Measurements from ENCODE around the gene HTRA2. TPM values are rescaled to one million over a fixed set of nuclear protein-coding genes. Genes with fewer than 3 reads are reported as not detected.
A peak's percentile ranks its signal among the peaks of the same experiment; 100 is the strongest.

The HTRA2 gene
- polyA plus RNA-seq, 1 donor (not counting 4 experiments of a cell fraction or from before 2014, with no cell fraction given): 25.5 TPM

DNA sequence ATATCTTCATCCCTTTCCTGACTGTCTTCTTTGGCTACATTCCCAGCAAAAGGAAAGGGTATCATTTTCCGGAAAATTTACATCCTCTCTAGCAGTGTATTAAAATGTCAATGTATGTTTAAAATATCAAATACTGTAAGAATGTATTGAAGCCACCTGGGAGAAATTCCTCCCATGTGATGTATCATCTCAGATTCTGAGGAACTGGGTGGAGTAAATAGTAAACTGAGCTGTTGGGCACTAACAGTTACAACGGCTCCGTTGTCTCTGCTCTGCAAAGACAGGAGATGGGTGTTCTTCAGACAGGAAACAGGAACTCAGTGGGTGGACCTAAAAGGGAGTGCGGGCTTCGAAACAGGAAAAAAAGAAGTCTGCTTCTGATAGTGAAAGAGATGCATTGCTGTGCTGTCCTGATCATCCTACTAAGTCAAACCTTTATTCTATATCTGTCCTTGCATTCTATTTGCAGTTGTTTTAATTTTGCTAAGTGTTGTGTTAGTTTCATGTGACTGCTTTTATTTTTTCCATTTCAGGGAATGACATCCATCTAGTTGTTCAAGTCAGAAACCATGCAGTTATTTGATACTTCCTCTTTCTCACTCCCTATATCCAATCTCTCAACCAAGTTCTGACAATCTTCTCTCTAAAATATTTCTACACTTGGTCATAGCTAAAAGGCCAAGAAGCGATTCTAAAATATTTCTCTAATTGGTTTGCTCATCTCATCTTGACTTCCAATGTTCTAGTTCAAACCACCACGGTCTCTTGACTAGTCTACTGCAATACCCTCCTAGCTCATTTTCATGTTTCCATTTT is 44.2 kb downstream of the HTRA2 start:
- Histone ChIP-seq H3K79me2 (ENCODE audit: control insufficient read depth, insufficient read depth, low read length) (no peaks in the 10 kb centered on the region), H3K9ac (ENCODE audit: control insufficient read depth, extremely low read depth, insufficient read depth, low read length) (no peak overlapping the region), H3K4me2 (ENCODE audit: control insufficient read depth, extremely low read depth, insufficient read depth, low read depth, low read length) (peak overlapping the region; percentile 46), H3K4me3 (ENCODE audit: control insufficient read depth in 2 of 3, extremely low read depth in 1 of 3, insufficient read depth in 2 of 3, low read depth in 1 of 3, low read length in 3 of 3) (peak overlapping the region in 2 of 3 experiments; percentile 7 to 24), H3K36me3 (ENCODE audit: control insufficient read depth in 2 of 2, extremely low read depth in 1 of 2, insufficient read depth in 2 of 2, low read length in 2 of 2) (no peaks in the 10 kb centered on the region), H2AFZ (ENCODE audit: control insufficient read depth, low read length) (peak overlapping the region; percentile 64), H3K9me3 (ENCODE audit: control insufficient read depth, low read depth, low read length) (no peaks in the 10 kb centered on the region), H3K27me3 (ENCODE audit: control insufficient read depth, extremely low read depth, insufficient read depth, low read length) (no peaks in the 10 kb centered on the region), H4K20me1 (ENCODE audit: control insufficient read depth, extremely low read depth, insufficient read depth, low read length) (no peaks in the 10 kb centered on the region), H3K27ac (ENCODE audit: control insufficient read depth, insufficient read depth, low read length) (no peak overlapping the region), H3K4me1 (ENCODE audit: control insufficient read depth, extremely low read depth, insufficient read depth, low read length) (peaks cover 12% of the 10 kb centered on the region), H3K9me1 (ENCODE audit: control insufficient read depth, extremely low read depth, insufficient read depth, low read length) (no peaks in the 10 kb centered on the region)
- TF ChIP-seq EZH2 (IDR thresholded peaks at IDR 0.05; ENCODE audit: low read length): no peak
- TF ChIP-seq, protein P1, sequence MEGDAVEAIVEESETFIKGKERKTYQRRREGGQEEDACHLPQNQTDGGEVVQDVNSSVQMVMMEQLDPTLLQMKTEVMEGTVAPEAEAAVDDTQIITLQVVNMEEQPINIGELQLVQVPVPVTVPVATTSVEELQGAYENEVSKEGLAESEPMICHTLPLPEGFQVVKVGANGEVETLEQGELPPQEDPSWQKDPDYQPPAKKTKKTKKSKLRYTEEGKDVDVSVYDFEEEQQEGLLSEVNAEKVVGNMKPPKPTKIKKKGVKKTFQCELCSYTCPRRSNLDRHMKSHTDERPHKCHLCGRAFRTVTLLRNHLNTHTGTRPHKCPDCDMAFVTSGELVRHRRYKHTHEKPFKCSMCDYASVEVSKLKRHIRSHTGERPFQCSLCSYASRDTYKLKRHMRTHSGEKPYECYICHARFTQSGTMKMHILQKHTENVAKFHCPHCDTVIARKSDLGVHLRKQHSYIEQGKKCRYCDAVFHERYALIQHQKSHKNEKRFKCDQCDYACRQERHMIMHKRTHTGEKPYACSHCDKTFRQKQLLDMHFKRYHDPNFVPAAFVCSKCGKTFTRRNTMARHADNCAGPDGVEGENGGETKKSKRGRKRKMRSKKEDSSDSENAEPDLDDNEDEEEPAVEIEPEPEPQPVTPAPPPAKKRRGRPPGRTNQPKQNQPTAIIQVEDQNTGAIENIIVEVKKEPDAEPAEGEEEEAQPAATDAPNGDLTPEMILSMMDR (optimal IDR thresholded peaks at IDR 0.05 in 1 of 3, IDR thresholded peaks at IDR 0.05 in 1 of 3, conservative IDR thresholded peaks at IDR 0.05 in 1 of 3; ENCODE audit: extremely low read depth in 1 of 3, insufficient read depth in 2 of 3, low read length in 3 of 3): no peak
- dilution Hi-C loops (cut with MboI; ENCODE audit: extremely low pct_ligation_motif_present, low sequenced_read_pairs): no loop called here
- FAIRE-seq: peak; percentile 73
- peak; percentile 50 for DNase-seq (ENCODE audit: low read depth, low spot score)

DNA sequence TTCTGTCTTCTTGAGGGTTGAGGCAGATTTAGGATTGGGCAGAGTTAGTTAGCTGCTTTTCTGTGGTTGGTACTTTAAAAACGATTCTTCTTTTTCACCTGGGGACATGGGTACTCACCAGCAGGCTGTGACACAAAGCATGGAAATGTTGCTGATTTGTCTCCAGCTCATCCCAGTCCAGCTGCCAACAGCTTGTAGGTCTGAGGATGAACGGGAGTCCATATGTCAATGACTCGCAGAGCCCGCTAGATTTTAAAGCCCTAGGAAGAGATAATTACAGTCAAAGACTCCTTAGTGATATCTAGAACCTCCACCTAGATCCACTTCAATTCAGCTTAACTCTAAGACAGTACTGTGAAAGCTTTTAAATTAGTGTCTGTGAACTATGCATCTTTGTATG is 45.6 kb downstream of the HTRA2 start:
- H3K4me3 ChIP-seq (ENCODE audit: control insufficient read depth in 2 of 3, extremely low read depth in 1 of 3, insufficient read depth in 2 of 3, low read depth in 1 of 3, low read length in 3 of 3): no peak overlapping the region
- H3K9me3 ChIP-seq (ENCODE audit: control insufficient read depth, low read depth, low read length): no peaks in the 10 kb centered on the region
- DNase-seq (ENCODE audit: low read depth, low spot score): no peak
- H3K9me1 ChIP-seq (ENCODE audit: control insufficient read depth, extremely low read depth, insufficient read depth, low read length): no peaks in the 10 kb centered on the region
- FAIRE-seq: no peak
- H3K27me3 ChIP-seq (ENCODE audit: control insufficient read depth, extremely low read depth, insufficient read depth, low read length): no peaks in the 10 kb centered on the region
- dilution Hi-C loops (cut with MboI; ENCODE audit: extremely low pct_ligation_motif_present, low sequenced_read_pairs): no loop called here
- H3K9ac ChIP-seq (ENCODE audit: control insufficient read depth, extremely low read depth, insufficient read depth, low read length): no peak overlapping the region
- no peak overlapping the region for H2AFZ ChIP-seq (ENCODE audit: control insufficient read depth, low read length)
- no peak overlapping the region for H3K4me2 ChIP-seq (ENCODE audit: control insufficient read depth, extremely low read depth, insufficient read depth, low read depth, low read length)
- no peaks in the 10 kb centered on the region for H4K20me1 ChIP-seq (ENCODE audit: control insufficient read depth, extremely low read depth, insufficient read depth, low read length)
- H3K4me1 ChIP-seq (ENCODE audit: control insufficient read depth, extremely low read depth, insufficient read depth, low read length): peaks cover 12% of the 10 kb centered on the region
- H3K36me3 ChIP-seq (ENCODE audit: control insufficient read depth in 2 of 2, extremely low read depth in 1 of 2, insufficient read depth in 2 of 2, low read length in 2 of 2): no peaks in the 10 kb centered on the region
- no peak overlapping the region for H3K27ac ChIP-seq (ENCODE audit: control insufficient read depth, insufficient read depth, low read length)
- TF ChIP-seq, protein P1 (optimal IDR thresholded peaks at IDR 0.05 in 1 of 3, IDR thresholded peaks at IDR 0.05 in 1 of 3, conservative IDR thresholded peaks at IDR 0.05 in 1 of 3; ENCODE audit: extremely low read depth in 1 of 3, insufficient read depth in 2 of 3, low read length in 3 of 3): no peak
- TF ChIP-seq EZH2 (IDR thresholded peaks at IDR 0.05; ENCODE audit: low read length): no peak
- no peaks in the 10 kb centered on the region for H3K79me2 ChIP-seq (ENCODE audit: control insufficient read depth, insufficient read depth, low read length)

All from keratinocyte (primary cell).